ENCODE measurements around the gene DIP2A.
"Not testable (repeated sequence)": the region's sequence is repeated elsewhere in the genome, so short reads cannot be mapped to it uniquely, and the experiment has no call there.

DIP2A gene

GRCh38 chr21:46429754-46430681 lies 28.7 kb upstream of the DIP2A start:
- Histone ChIP-seq H3K4me1 (no peaks in the 10 kb centered on the region), H3K27me3 (ENCODE audit: low read depth) (no peaks in the 10 kb centered on the region), H3K36me3 (replicated peaks) (peaks cover 60% of the 10 kb centered on the region), H3K4me3 (no peak overlapping the region), H3K9me3 (no peaks in the 10 kb centered on the region)
- in situ Hi-C loops (cut with MboI; ENCODE audit: low sequenced_read_pairs), result no loop called here
- DNase-seq (ENCODE audit: low spot score in 2 of 2), result no peak

GRCh38 chr21:46431448-46431847 lies 27.2 kb upstream of the DIP2A start:
- Histone ChIP-seq H3K9me3 (no peaks in the 10 kb centered on the region), H3K27me3 (ENCODE audit: low read depth) (no peaks in the 10 kb centered on the region), H3K4me3 (no peak overlapping the region), H3K4me1 (no peaks in the 10 kb centered on the region), H3K36me3 (replicated peaks) (peaks cover 63% of the 10 kb centered on the region)
- no peak for DNase-seq (ENCODE audit: low spot score in 2 of 2)
- in situ Hi-C loops (cut with MboI; ENCODE audit: low sequenced_read_pairs), result no loop called here

GRCh38 chr21:46431884-46432488 lies 26.7 kb upstream of the DIP2A start:
- Histone ChIP-seq H3K4me3 (no peak overlapping the region), H3K4me1 (no peaks in the 10 kb centered on the region), H3K9me3 (no peaks in the 10 kb centered on the region), H3K27me3 (ENCODE audit: low read depth) (no peaks in the 10 kb centered on the region), H3K36me3 (replicated peaks) (peaks cover 67% of the 10 kb centered on the region)
- in situ Hi-C loops (cut with MboI; ENCODE audit: low sequenced_read_pairs), result no loop called here
- DNase-seq (ENCODE audit: low spot score in 2 of 2), result no peak

GRCh38 chr21:46433116-46433515 lies 25.6 kb upstream of the DIP2A start:
- in situ Hi-C loops (cut with MboI; ENCODE audit: low sequenced_read_pairs); DNase-seq (ENCODE audit: low spot score in 2 of 2); H3K9me3 ChIP-seq; H3K4me1 ChIP-seq; H3K4me3 ChIP-seq; H3K27me3 ChIP-seq (ENCODE audit: low read depth): not testable (repeated sequence)
- H3K36me3 ChIP-seq (replicated peaks), result peaks cover 69% of the 10 kb centered on the region

- no peaks in the 10 kb centered on the region for H3K9me3 ChIP-seq
- no peaks in the 10 kb centered on the region for H3K27me3 ChIP-seq (ENCODE audit: low read depth)
- in situ Hi-C loops (cut with MboI; ENCODE audit: low sequenced_read_pairs), result no loop called here
- no peaks in the 10 kb centered on the region for H3K4me1 ChIP-seq
- no peak overlapping the region for H3K4me3 ChIP-seq
- DNase-seq (ENCODE audit: low spot score in 2 of 2), result no peak
- H3K36me3 ChIP-seq (replicated peaks), result peaks cover 68% of the 10 kb centered on the region
Measured at GRCh38 chr21:46434322-46434958, 24.3 kb upstream of the DIP2A start.

- Histone ChIP-seq H3K4me3 (no peak overlapping the region), H3K27me3 (ENCODE audit: low read depth) (no peaks in the 10 kb centered on the region), H3K36me3 (replicated peaks) (peaks cover 64% of the 10 kb centered on the region), H3K9me3 (no peaks in the 10 kb centered on the region), H3K4me1 (no peaks in the 10 kb centered on the region)
- no peak for DNase-seq (ENCODE audit: low spot score in 2 of 2)
- in situ Hi-C loops (cut with MboI; ENCODE audit: low sequenced_read_pairs), result no loop called here
Measured at GRCh38 chr21:46435786-46436227, 22.9 kb upstream of the DIP2A start.

GRCh38 chr21:46436621-46437020 lies 22.1 kb upstream of the DIP2A start:
- H3K27me3 ChIP-seq (ENCODE audit: low read depth), result no peaks in the 10 kb centered on the region
- in situ Hi-C loops (cut with MboI; ENCODE audit: low sequenced_read_pairs), result no loop called here
- DNase-seq (ENCODE audit: low spot score in 2 of 2), result no peak
- no peaks in the 10 kb centered on the region for H3K9me3 ChIP-seq
- H3K4me3 ChIP-seq, result no peak overlapping the region
- peaks cover 64% of the 10 kb centered on the region for H3K36me3 ChIP-seq (replicated peaks)
- no peaks in the 10 kb centered on the region for H3K4me1 ChIP-seq

GRCh38 chr21:46437096-46437498 lies 21.6 kb upstream of the DIP2A start:
- no peak overlapping the region for H3K4me3 ChIP-seq
- H3K27me3 ChIP-seq (ENCODE audit: low read depth), result no peaks in the 10 kb centered on the region
- no peaks in the 10 kb centered on the region for H3K4me1 ChIP-seq
- DNase-seq (ENCODE audit: low spot score in 2 of 2), result no peak
- H3K9me3 ChIP-seq, result no peaks in the 10 kb centered on the region
- in situ Hi-C loops (cut with MboI; ENCODE audit: low sequenced_read_pairs), result no loop called here
- peaks cover 63% of the 10 kb centered on the region for H3K36me3 ChIP-seq (replicated peaks)

- Histone ChIP-seq H3K4me1 (no peaks in the 10 kb centered on the region), H3K9me3 (no peaks in the 10 kb centered on the region), H3K4me3 (no peak overlapping the region), H3K36me3 (replicated peaks) (peaks cover 60% of the 10 kb centered on the region), H3K27me3 (ENCODE audit: low read depth) (no peaks in the 10 kb centered on the region)
- DNase-seq (ENCODE audit: low spot score in 2 of 2), result no peak
- in situ Hi-C loops (cut with MboI; ENCODE audit: low sequenced_read_pairs), result no loop called here
Measured at GRCh38 chr21:46437511-46437910, 21.2 kb upstream of the DIP2A start.

- Histone ChIP-seq H3K9me3 (no peaks in the 10 kb centered on the region), H3K4me1 (no peaks in the 10 kb centered on the region), H3K4me3 (no peak overlapping the region), H3K27me3 (ENCODE audit: low read depth) (no peaks in the 10 kb centered on the region), H3K36me3 (replicated peaks) (peaks cover 61% of the 10 kb centered on the region)
- in situ Hi-C loops (cut with MboI; ENCODE audit: low sequenced_read_pairs), result no loop called here
- DNase-seq (ENCODE audit: low spot score in 2 of 2), result no peak
Measured at GRCh38 chr21:46438241-46438640, 20.4 kb upstream of the DIP2A start.

- no peaks in the 10 kb centered on the region for H3K9me3 ChIP-seq
- H3K4me3 ChIP-seq, result no peak overlapping the region
- in situ Hi-C loops (cut with MboI; ENCODE audit: low sequenced_read_pairs), result loop anchor here (10.0 kb wide), 1 partner anchor 65 kb away; no protein-coding TSS in a partner anchor
- H3K36me3 ChIP-seq (replicated peaks), result peaks cover 58% of the 10 kb centered on the region
- no peaks in the 10 kb centered on the region for H3K27me3 ChIP-seq (ENCODE audit: low read depth)
- H3K4me1 ChIP-seq, result no peaks in the 10 kb centered on the region
- no peak for DNase-seq (ENCODE audit: low spot score in 2 of 2)
Measured at GRCh38 chr21:46439906-46440305, 18.8 kb upstream of the DIP2A start.

- H3K27me3 ChIP-seq (ENCODE audit: low read depth), result no peaks in the 10 kb centered on the region
- no peak overlapping the region for H3K4me3 ChIP-seq
- H3K36me3 ChIP-seq (replicated peaks), result peaks cover 63% of the 10 kb centered on the region
- no peaks in the 10 kb centered on the region for H3K9me3 ChIP-seq
- in situ Hi-C loops (cut with MboI; ENCODE audit: low sequenced_read_pairs), result loop anchor here (10.0 kb wide), 1 partner anchor 63 kb away; no protein-coding TSS in a partner anchor
- H3K4me1 ChIP-seq, result no peaks in the 10 kb centered on the region
- DNase-seq (ENCODE audit: low spot score in 2 of 2), result no peak
Measured at GRCh38 chr21:46441331-46441730, 17.4 kb upstream of the DIP2A start.

- in situ Hi-C loops (cut with MboI; ENCODE audit: low sequenced_read_pairs), result loop anchor here (10.0 kb wide), 1 partner anchor 63 kb away; no protein-coding TSS in a partner anchor
- H3K36me3 ChIP-seq (replicated peaks), result peaks cover 63% of the 10 kb centered on the region
- DNase-seq (ENCODE audit: low spot score in 2 of 2), result no peak
Measured at GRCh38 chr21:46441961-46442498, 16.7 kb upstream of the DIP2A start.

More at GRCh38 chr21:46441961-46442498, 16.7 kb upstream of the DIP2A start:
- Histone ChIP-seq H3K4me3 (no peak overlapping the region), H3K4me1 (no peaks in the 10 kb centered on the region), H3K27me3 (ENCODE audit: low read depth) (no peaks in the 10 kb centered on the region), H3K9me3 (no peaks in the 10 kb centered on the region)

All from HAP-1 (cell line).